DND-41 (cell line): ENCODE results near the gene SEMA6B.

Source experiments
- ATAC-seq: fragments of 200-7000 bp; cut with Tn5 transposase; 3 replicates; pipeline ENCODE4 v1.9.1; 2021; ENCODE audit warnings: low read depth; ENCODE audit not compliant: insufficient read depth
- DNase-seq: peaks from one replicate; pipeline ENCODE4 v3.0.0-alpha.2; 2020
- H2AFZ ChIP-seq: 2 replicates; pipeline ENCODE4 v1.6.0; 2012; ENCODE audit warnings: low read depth, low read length
- H3K27ac ChIP-seq: 2 replicates; pipeline ENCODE4 v1.5.1; 2012; ENCODE audit warnings: low read length, inconsistent platforms
- H3K27me3 ChIP-seq: fragments of 200-600 bp; sonication (generic); 2 replicates; pipeline ENCODE4 v1.6.0; 2012; ENCODE audit warnings: low read length, mild to moderate bottlenecking, inconsistent platforms; ENCODE audit not compliant: insufficient read depth, poor library complexity
- H3K36me3 ChIP-seq: 2 replicates; pipeline ENCODE4 v1.5.1; 2012; ENCODE audit warnings: low read length, inconsistent platforms; ENCODE audit not compliant: insufficient read depth
- H3K4me1 ChIP-seq: 2 replicates; pipeline ENCODE4 v1.5.1; 2012; ENCODE audit warnings: mild to moderate bottlenecking, low read length; ENCODE audit not compliant: insufficient read depth
- H3K4me2 ChIP-seq: 2 replicates; pipeline ENCODE4 v1.6.0; 2012; ENCODE audit warnings: mild to moderate bottlenecking, moderate library complexity, low read length, inconsistent platforms; ENCODE audit not compliant: insufficient read depth
- H3K4me3 ChIP-seq, 2 experiments: fragments of 200-600 bp in 1 of 2; shearing (Covaris generic) in 1 of 2; 2 replicates each; pipeline ENCODE4 v1.5.1; 2012 to 2016; ENCODE audit warnings: inconsistent platforms in 2 of 2, low read length in 2 of 2, mild to moderate bottlenecking in 2 of 2, low read depth in 1 of 2, moderate library complexity in 1 of 2
- H3K79me2 ChIP-seq: 2 replicates; pipeline ENCODE4 v1.6.0; 2012; ENCODE audit warnings: low read length, inconsistent platforms; ENCODE audit not compliant: insufficient read depth
- H3K9ac ChIP-seq: 2 replicates; pipeline ENCODE4 v1.6.0; 2012; ENCODE audit warnings: low read depth, mild to moderate bottlenecking, inconsistent platforms, low read length, moderate library complexity
- H3K9me3 ChIP-seq: 2 replicates; pipeline ENCODE4 v1.5.1; 2012; ENCODE audit warnings: low read length, moderate library complexity, mild to moderate bottlenecking, inconsistent platforms; ENCODE audit not compliant: insufficient read depth, severe bottlenecking
- H4K20me1 ChIP-seq: 2 replicates; pipeline ENCODE4 v1.6.0; 2012; ENCODE audit warnings: low read length; ENCODE audit not compliant: insufficient read depth
- EZH2 ChIP-seq: IDR thresholded peaks from 3 replicates; pipeline ENCODE4 v1.6.1; 2012; ENCODE audit warnings: borderline replicate concordance, low read depth, mild to moderate bottlenecking, moderate library complexity, low read length, inconsistent platforms; ENCODE audit not compliant: severe bottlenecking
- TF ChIP-seq, protein P1 (sequence below): IDR thresholded peaks from 2 replicates; pipeline ENCODE4 v1.5.1; 2012; ENCODE audit warnings: borderline replicate concordance, low read length, moderate library complexity, mild to moderate bottlenecking; ENCODE audit not compliant: poor library complexity, severe bottlenecking; ENCODE audit errors: extremely low read depth

Gene SEMA6B

DNA sequence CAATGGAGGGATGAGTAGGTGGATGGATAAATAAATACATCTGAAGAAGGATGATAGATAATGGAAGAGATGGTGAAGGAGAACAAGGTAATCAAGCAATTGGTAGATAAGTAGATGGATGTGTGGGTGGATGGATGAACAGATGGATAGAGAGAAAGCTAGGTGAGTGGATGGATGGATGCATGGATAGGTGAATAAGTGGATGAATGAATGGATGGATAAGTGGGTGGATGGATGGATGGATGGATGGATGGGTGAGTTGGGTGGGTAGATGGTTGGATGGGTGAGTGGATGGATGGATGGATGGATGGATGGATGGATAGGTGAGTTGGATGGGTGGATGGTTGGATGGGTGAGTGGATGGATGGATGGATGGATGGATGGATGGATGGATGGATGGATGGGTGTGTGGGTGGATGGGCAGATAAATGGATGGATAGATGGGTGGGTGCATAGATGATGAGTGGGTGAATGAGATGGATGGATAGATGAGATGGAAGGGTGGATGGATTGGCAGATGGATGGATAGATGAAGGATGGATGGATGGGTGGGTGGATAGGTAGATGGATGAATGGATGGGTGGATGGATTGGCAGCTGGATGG, 6.3 kb downstream of the SEMA6B start:
- Histone ChIP-seq H3K27me3 (no peaks in the 10 kb centered on the region), H3K79me2 (no peaks in the 10 kb centered on the region), H2AFZ (no peak overlapping the region), H3K4me1 (peaks cover 2% of the 10 kb centered on the region; the same call in 1 of the 2 replicates), H3K27ac (no peak overlapping the region), H3K4me2 (no peak overlapping the region), H3K36me3 (no peaks in the 10 kb centered on the region), H3K9me3 (no peaks in the 10 kb centered on the region), H3K4me3 (no peak overlapping the region), H3K9ac (no peak overlapping the region), H4K20me1 (0 out of 2 replicates have a peak, but pooled peaks cover under 1% of the 10 kb centered on the region)
- TF ChIP-seq, protein P1, sequence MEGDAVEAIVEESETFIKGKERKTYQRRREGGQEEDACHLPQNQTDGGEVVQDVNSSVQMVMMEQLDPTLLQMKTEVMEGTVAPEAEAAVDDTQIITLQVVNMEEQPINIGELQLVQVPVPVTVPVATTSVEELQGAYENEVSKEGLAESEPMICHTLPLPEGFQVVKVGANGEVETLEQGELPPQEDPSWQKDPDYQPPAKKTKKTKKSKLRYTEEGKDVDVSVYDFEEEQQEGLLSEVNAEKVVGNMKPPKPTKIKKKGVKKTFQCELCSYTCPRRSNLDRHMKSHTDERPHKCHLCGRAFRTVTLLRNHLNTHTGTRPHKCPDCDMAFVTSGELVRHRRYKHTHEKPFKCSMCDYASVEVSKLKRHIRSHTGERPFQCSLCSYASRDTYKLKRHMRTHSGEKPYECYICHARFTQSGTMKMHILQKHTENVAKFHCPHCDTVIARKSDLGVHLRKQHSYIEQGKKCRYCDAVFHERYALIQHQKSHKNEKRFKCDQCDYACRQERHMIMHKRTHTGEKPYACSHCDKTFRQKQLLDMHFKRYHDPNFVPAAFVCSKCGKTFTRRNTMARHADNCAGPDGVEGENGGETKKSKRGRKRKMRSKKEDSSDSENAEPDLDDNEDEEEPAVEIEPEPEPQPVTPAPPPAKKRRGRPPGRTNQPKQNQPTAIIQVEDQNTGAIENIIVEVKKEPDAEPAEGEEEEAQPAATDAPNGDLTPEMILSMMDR, result no peak
- no peak for TF ChIP-seq EZH2
- DNase-seq (no peak), ATAC-seq (no peak)

DNA sequence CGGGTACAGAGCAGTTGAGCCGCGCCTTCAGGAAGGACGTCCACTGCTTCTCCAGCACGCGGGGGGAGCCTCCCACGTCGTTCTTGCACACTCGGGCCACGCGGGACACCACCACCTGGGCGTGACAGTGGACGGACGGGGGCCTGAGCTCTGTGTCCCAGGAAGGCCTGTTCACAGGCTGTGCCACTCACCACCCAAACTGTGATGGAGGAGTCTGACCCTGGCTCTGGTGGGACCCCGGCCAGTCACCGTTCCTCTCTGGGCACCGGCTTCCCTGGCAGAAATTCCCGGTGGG, 7.0 kb downstream of the SEMA6B start:
- H3K9me3 ChIP-seq, result no peaks in the 10 kb centered on the region
- no peaks in the 10 kb centered on the region for H3K27me3 ChIP-seq
- no peaks in the 10 kb centered on the region for H3K4me1 ChIP-seq
- H3K36me3 ChIP-seq, result no peaks in the 10 kb centered on the region
- H3K79me2 ChIP-seq, result no peaks in the 10 kb centered on the region
- no peak overlapping the region for H3K27ac ChIP-seq
- no peak overlapping the region for H3K9ac ChIP-seq
- no peak overlapping the region for H3K4me2 ChIP-seq
- TF ChIP-seq EZH2, result no peak
- TF ChIP-seq, protein P1, result no peak
- H4K20me1 ChIP-seq, result 0 out of 2 replicates have a peak, but pooled peaks cover 8% of the 10 kb centered on the region
- H3K4me3 ChIP-seq, result no peak overlapping the region
- no peak overlapping the region for H2AFZ ChIP-seq
- no peak for ATAC-seq
- DNase-seq, result no peak

DNA sequence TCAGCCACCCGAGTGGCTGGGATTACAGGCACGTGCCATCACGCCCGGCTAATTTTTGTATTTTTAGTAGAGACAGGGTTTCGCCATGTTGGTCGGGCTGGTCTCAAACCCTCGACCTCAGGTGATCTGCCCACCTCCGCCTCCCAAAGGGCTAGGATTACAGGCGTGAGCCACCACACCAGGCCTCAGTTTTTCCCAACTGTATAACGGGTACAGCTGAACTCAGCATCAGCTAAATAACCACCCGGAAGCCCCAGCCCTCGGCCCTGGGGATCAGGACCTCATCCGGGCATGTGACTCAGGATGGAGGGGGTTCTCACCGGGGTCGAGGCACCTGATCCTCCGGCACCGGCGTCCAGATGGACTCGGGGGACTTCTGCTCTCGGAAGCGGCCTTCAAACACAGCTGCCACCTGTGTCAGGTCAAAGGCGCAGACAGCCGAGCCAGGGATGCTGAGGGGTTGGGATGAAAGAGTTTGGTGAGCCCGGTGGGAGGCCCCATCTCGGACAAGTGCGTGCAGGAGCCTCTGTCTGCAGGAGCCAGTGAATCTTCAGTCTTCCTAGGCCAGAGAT, 8.9 kb downstream of the SEMA6B start:
- H4K20me1 ChIP-seq, result 0 out of 2 replicates have a peak, but pooled peaks cover 9% of the 10 kb centered on the region
- no peaks in the 10 kb centered on the region for H3K27me3 ChIP-seq
- no peaks in the 10 kb centered on the region for H3K4me1 ChIP-seq
- no peaks in the 10 kb centered on the region for H3K36me3 ChIP-seq
- TF ChIP-seq, protein P1, result no peak
- TF ChIP-seq EZH2, result no peak
- no peak overlapping the region for H3K9ac ChIP-seq
- no peak overlapping the region for H3K27ac ChIP-seq
- ATAC-seq, result no peak
- no peak overlapping the region for H2AFZ ChIP-seq
- DNase-seq, result no peak
- no peaks in the 10 kb centered on the region for H3K9me3 ChIP-seq
- no peak overlapping the region for H3K4me3 ChIP-seq
- H3K4me2 ChIP-seq, result no peak overlapping the region
- no peaks in the 10 kb centered on the region for H3K79me2 ChIP-seq
